Hematopoietic multipotent progenitor cell treated with erythropoietin and hydrocortisone succinate and interleukin-3 and kit ligand, for 4 days (in vitro differentiated cells): ENCODE data around the gene DERL3.

Source experiments
- DNase-seq: peaks from one replicate; pipeline ENCODE4 v3.0.0-alpha.2; 2015

The DERL3 gene

GRCh38 chr22:23847310-23847920 is 8.6 kb upstream of the DERL3 start:
- no peak for DNase-seq

GRCh38 chr22:23846081-23846469 is 7.3 kb upstream of the DERL3 start:
- no peak for DNase-seq

GRCh38 chr22:23845265-23846080 is 6.7 kb upstream of the DERL3 start:
- DNase-seq, result no peak

GRCh38 chr22:23844739-23845202 is 6.0 kb upstream of the DERL3 start:
- DNase-seq, result no peak

- no peak for DNase-seq
Observed at GRCh38 chr22:23842599-23842998, 3.8 kb upstream of the DERL3 start.

- DNase-seq, result no peak
Observed at GRCh38 chr22:23841736-23842445, 3.1 kb upstream of the DERL3 start.

- no peak for DNase-seq
Observed at GRCh38 chr22:23841292-23841691, 2.5 kb upstream of the DERL3 start.

- DNase-seq, result no peak
Observed at GRCh38 chr22:23840026-23840425, 1.2 kb upstream of the DERL3 start.

- DNase-seq, result peak; percentile 69
Observed at GRCh38 chr22:23837911-23838680, 710 bp downstream of the DERL3 start.

- DNase-seq, result no peak
Observed at GRCh38 chr22:23837496-23837859, 1.3 kb downstream of the DERL3 start.

- DNase-seq, result no peak
Observed at GRCh38 chr22:23836692-23837495, 1.9 kb downstream of the DERL3 start.

- DNase-seq, result no peak
Observed at GRCh38 chr22:23836281-23836680, 2.5 kb downstream of the DERL3 start.

GRCh38 chr22:23835484-23836144 is 3.2 kb downstream of the DERL3 start:
- no peak for DNase-seq

GRCh38 chr22:23834793-23835483 is 3.9 kb downstream of the DERL3 start:
- no peak for DNase-seq

- no peak for DNase-seq
Observed at GRCh38 chr22:23834406-23834792, 4.4 kb downstream of the DERL3 start.

- no peak for DNase-seq
Observed at GRCh38 chr22:23833911-23834317, 4.9 kb downstream of the DERL3 start.

- no peak for DNase-seq
Observed at GRCh38 chr22:23833017-23833751, 5.6 kb downstream of the DERL3 start.

- DNase-seq, result no peak
Observed at GRCh38 chr22:23832226-23833016, 6.4 kb downstream of the DERL3 start.

GRCh38 chr22:23831781-23832180 is 7.0 kb downstream of the DERL3 start:
- DNase-seq, result no peak
